Measurements from ENCODE around the gene CACNA1S. TPM values are rescaled to one million over a fixed set of nuclear protein-coding genes. Genes with fewer than 3 reads are reported as not detected.

Gene CACNA1S
- total RNA-seq, 1 experiment from 2014 or later: not detected

- Histone ChIP-seq H3K27ac (ENCODE audit: insufficient read length, low read depth, low read length) (no peak overlapping the region), H3K23me2 (ENCODE audit: insufficient read length, low read depth, low read length, poor library complexity, severe bottlenecking) (no peaks in the 10 kb centered on the region), H2BK120ac (ENCODE audit: low read depth, low read length, poor library complexity, severe bottlenecking) (no peak overlapping the region), H2BK15ac (ENCODE audit: low read depth, low read length) (no peak overlapping the region), H4K20me1 (ENCODE audit: control insufficient read depth, insufficient read depth, insufficient read length) (no peaks in the 10 kb centered on the region), H4K5ac (ENCODE audit: insufficient read length, low read depth, low read length) (no peak overlapping the region), H3K4me1 (ENCODE audit: insufficient read depth, low read length) (no peaks in the 10 kb centered on the region), H4K8ac (replicated peaks; ENCODE audit: insufficient read length, low read depth, low read length) (no peak overlapping the region), H3K56ac (ENCODE audit: insufficient read length, low read depth, low read length) (no peak overlapping the region), H3K9ac (ENCODE audit: extremely low read depth, insufficient read length, low read length) (no peak overlapping the region), H3K27me3 (ENCODE audit: insufficient read depth, low read length) (no peaks in the 10 kb centered on the region), H2BK5ac (ENCODE audit: insufficient read length, low read length) (no peak overlapping the region), H3K23ac (ENCODE audit: insufficient read length, low read depth, low read length) (no peak overlapping the region), H2BK20ac (ENCODE audit: low read depth, low read length, poor library complexity, severe bottlenecking) (no peak overlapping the region), H3K79me2 (ENCODE audit: insufficient read depth, low read length) (no peaks in the 10 kb centered on the region), H3T11ph (ENCODE audit: low read length) (no peak overlapping the region), H3K14ac (ENCODE audit: insufficient read depth, low read length) (no peak overlapping the region), H4K91ac (ENCODE audit: insufficient read length, low read depth, low read length) (no peak overlapping the region), H3K9me3 (ENCODE audit: control insufficient read depth, low read depth, low read length) (no peaks in the 10 kb centered on the region), H3K79me1 (ENCODE audit: insufficient read depth, low read depth, low read length, poor library complexity, severe bottlenecking) (no peaks in the 10 kb centered on the region), H3K4me2 (ENCODE audit: insufficient read depth, insufficient read length, low read length) (no peak overlapping the region), H3K4ac (ENCODE audit: low read depth, low read length) (no peak overlapping the region), H2BK12ac (ENCODE audit: insufficient read length, low read depth, low read length) (no peak overlapping the region), H3K18ac (ENCODE audit: insufficient read length, low read depth, low read length) (no peak overlapping the region), H2AK5ac (ENCODE audit: insufficient read length, low read length) (no peak overlapping the region), H2AFZ (ENCODE audit: low read length) (no peak overlapping the region)
- no peaks in the 10 kb centered on the region for H3K36me3 Mint-ChIP-seq (ENCODE audit: insufficient read depth in 1 of 3, low read depth in 3 of 3)
- TF ChIP-seq CTCF (conservative IDR thresholded peaks at IDR 0.05): no peak
- 0 out of 4 replicates have a peak, but pooled peaks cover 0 to 7% of the 10 kb centered on the region in 2 experiments for H3K4me1 Mint-ChIP-seq
- DNase-seq: no peak
- no peaks in the 10 kb centered on the region for H3K9me3 Mint-ChIP-seq
- no CpG with 5 or more reads among the region's 7 CpGs for WGBS (ENCODE audit: extremely low coverage, insufficient read length, low lambda C conversion rate)
- peaks cover 12% of the 10 kb centered on the region for H3K27me3 Mint-ChIP-seq (ENCODE audit: low read depth)
- no peak overlapping the region for H3K4me3 Mint-ChIP-seq
- no peak overlapping the region for H3K27ac Mint-ChIP-seq
Observed at GRCh38 chr1:201076092-201076491, 36.1 kb downstream of the CACNA1S start.

Data from H9 (cell line).